HEK293 (cell line): ENCODE data around the gene HOXC5.

Experiments used
- IKZF3 ChIP-seq: fragments of 450-650 bp; IDR thresholded peaks from 2 replicates; pipeline ENCODE4 v1.5.0; 2018; ENCODE audit warnings: missing biosample characterization, mild to moderate bottlenecking, missing genetic modification characterization, moderate library complexity
- MYNN ChIP-seq: fragments of 450-650 bp; formaldehyde crosslinking; IDR thresholded peaks from 2 replicates; pipeline ENCODE4 v1.5.1; 2016; ENCODE audit warnings: missing biosample characterization, missing genetic modification characterization, borderline replicate concordance
- OVOL3 ChIP-seq: fragments of 450-650 bp; formaldehyde crosslinking; IDR thresholded peaks from 2 replicates; pipeline ENCODE4 v1.5.1; 2016; ENCODE audit warnings: missing biosample characterization, missing genetic modification characterization
- PRDM2 ChIP-seq: fragments of 450-650 bp; formaldehyde crosslinking; IDR thresholded peaks from 2 replicates; pipeline ENCODE4 v1.5.1; 2016; ENCODE audit warnings: missing biosample characterization, missing genetic modification characterization, borderline replicate concordance
- REPIN1 ChIP-seq: fragments of 450-650 bp; formaldehyde crosslinking; IDR thresholded peaks from 2 replicates; pipeline ENCODE4 v1.5.1; 2017; ENCODE audit warnings: missing biosample characterization, missing genetic modification characterization, low read depth
- ZBTB21 ChIP-seq: fragments of 450-650 bp; formaldehyde crosslinking; IDR thresholded peaks from 2 replicates; pipeline ENCODE4 v1.5.1; 2017; ENCODE audit warnings: missing biosample characterization, missing genetic modification characterization
- ZBTB6 ChIP-seq: fragments of 450-650 bp; formaldehyde crosslinking; IDR thresholded peaks from 2 replicates; pipeline ENCODE4 v1.5.1; 2017; ENCODE audit warnings: missing biosample characterization, missing genetic modification characterization
- ZFP41 ChIP-seq: fragments of 450-650 bp; formaldehyde crosslinking; IDR thresholded peaks from 2 replicates; pipeline ENCODE4 v1.5.1; 2016; ENCODE audit warnings: missing biosample characterization, missing genetic modification characterization, borderline replicate concordance
- ZNF10 ChIP-seq: fragments of 450-650 bp; formaldehyde crosslinking; IDR thresholded peaks from 2 replicates; pipeline ENCODE4 v1.5.1; 2017; ENCODE audit warnings: missing biosample characterization, missing genetic modification characterization
- ZNF114 ChIP-seq: fragments of 450-650 bp; formaldehyde crosslinking; IDR thresholded peaks from 2 replicates; pipeline ENCODE4 v1.5.0; 2017; ENCODE audit warnings: missing biosample characterization, missing genetic modification characterization
- ZNF184 ChIP-seq: fragments of 450-650 bp; IDR thresholded peaks from 2 replicates; pipeline ENCODE4 v1.5.1; 2018; ENCODE audit warnings: missing biosample characterization, mild to moderate bottlenecking, missing genetic modification characterization
- ZNF354C ChIP-seq: fragments of 450-650 bp; formaldehyde crosslinking; IDR thresholded peaks from 2 replicates; pipeline ENCODE4 v1.5.1; 2016; ENCODE audit warnings: missing biosample characterization, missing genetic modification characterization, low read depth, borderline replicate concordance
- ZNF366 ChIP-seq: fragments of 450-650 bp; formaldehyde crosslinking; conservative IDR thresholded peaks from 2 replicates; pipeline ENCODE4 v1.5.1; 2016; ENCODE audit warnings: missing biosample characterization, missing genetic modification characterization
- ZNF394 ChIP-seq: fragments of 450-650 bp; formaldehyde crosslinking; IDR thresholded peaks from 2 replicates; pipeline ENCODE4 v1.5.1; 2016; ENCODE audit warnings: missing biosample characterization, missing genetic modification characterization, mild to moderate bottlenecking, moderate library complexity, borderline replicate concordance
- ZNF48 ChIP-seq: fragments of 450-650 bp; formaldehyde crosslinking; IDR thresholded peaks from 2 replicates; pipeline ENCODE4 v1.5.1; 2016; ENCODE audit warnings: missing biosample characterization, missing genetic modification characterization
- ZNF704 ChIP-seq: fragments of 450-650 bp; formaldehyde crosslinking; IDR thresholded peaks from 2 replicates; pipeline ENCODE4 v1.5.1; 2016; ENCODE audit warnings: missing biosample characterization, missing genetic modification characterization
- ZSCAN5A ChIP-seq: fragments of 450-650 bp; formaldehyde crosslinking; IDR thresholded peaks from 2 replicates; pipeline ENCODE4 v1.5.1; 2016; ENCODE audit warnings: missing biosample characterization, missing genetic modification characterization
- TF ChIP-seq, protein P1 (sequence below): fragments of 450-650 bp; formaldehyde crosslinking; IDR thresholded peaks from 2 replicates; pipeline ENCODE4 v1.5.1; 2016; ENCODE audit warnings: missing biosample characterization, missing genetic modification characterization
- TF ChIP-seq, protein P2 (sequence below): fragments of 450-650 bp; formaldehyde crosslinking; IDR thresholded peaks from 2 replicates; pipeline ENCODE4 v1.5.1; 2017; ENCODE audit warnings: missing biosample characterization, missing genetic modification characterization
- TF ChIP-seq, protein P3 (sequence below): fragments of 450-650 bp; formaldehyde crosslinking; IDR thresholded peaks from 2 replicates; pipeline ENCODE4 v1.5.1; 2016; ENCODE audit warnings: missing biosample characterization, missing genetic modification characterization

HOXC5 gene

DNA sequence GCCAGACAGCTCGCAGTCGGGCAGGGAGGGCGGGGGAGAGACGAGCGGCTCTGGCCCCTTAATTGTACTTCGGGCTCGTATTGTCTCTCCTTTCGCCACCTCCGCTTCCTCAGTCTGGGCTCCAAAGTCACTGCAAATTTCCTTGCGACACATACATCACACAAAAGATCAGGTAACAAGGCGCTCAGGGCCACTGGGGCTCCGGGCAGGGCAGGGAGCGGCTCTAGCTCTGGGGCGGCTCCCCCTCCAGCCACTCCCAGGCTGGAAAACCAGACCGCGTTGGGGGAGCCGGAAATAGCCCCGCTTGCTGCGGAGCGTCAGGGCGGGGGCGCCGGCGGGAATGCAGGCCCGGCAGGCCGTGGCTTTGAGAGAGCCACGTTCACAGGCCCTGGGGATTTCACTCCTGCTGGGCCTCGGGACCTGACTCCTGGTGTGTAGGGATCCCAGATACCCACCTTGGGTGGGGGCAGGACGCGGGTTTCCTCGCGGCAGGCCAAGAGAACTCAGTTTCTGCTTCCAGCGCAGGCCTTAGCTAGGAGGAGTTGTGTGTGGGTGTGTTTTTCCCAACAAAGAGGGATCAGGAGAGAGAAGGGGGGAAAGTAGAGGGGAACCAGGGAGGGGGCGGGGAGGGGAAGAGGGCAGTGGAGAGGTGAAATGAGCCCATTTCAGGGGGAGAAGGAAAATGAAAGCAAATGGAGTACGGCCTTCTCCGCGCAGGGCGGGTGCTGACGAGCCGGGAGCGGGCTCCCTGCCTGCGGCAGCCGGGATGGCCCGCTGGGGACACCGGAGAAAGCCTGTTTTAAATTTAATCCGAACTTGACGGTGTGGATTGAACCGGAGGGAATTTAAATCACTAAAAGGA is 37.2 kb upstream of the HOXC5 start (continued):
- TF ChIP-seq ZNF48 (tag by site-specific recombination) (no peak), ZFP41 (tag by site-specific recombination) (no peak), PRDM2 (tag by site-specific recombination) (no peak), ZNF394 (tag by site-specific recombination) (peak; percentile 67; the same call in 1 of the 2 replicates), IKZF3 (tag by site-specific recombination) (peak; percentile 98), MYNN (tag by site-specific recombination) (no peak), ZNF10 (tag by site-specific recombination) (no peak), REPIN1 (no peak; the same call in 1 of the 2 replicates), ZNF354C (tag by site-specific recombination) (no peak), ZNF366 (tag by site-specific recombination) (peak; percentile 47), ZBTB21 (0 out of 2 replicates have a peak, but pooled peaks have one; percentile 9), ZBTB6 (tag by site-specific recombination) (peak; percentile 100), OVOL3 (tag by site-specific recombination) (no peak; the same call in 1 of the 2 replicates), ZNF114 (tag by site-specific recombination) (no peak), ZNF704 (no peak), ZSCAN5A (tag by site-specific recombination) (no peak), ZNF184 (tag by site-specific recombination) (no peak)
- TF ChIP-seq, protein P1, sequence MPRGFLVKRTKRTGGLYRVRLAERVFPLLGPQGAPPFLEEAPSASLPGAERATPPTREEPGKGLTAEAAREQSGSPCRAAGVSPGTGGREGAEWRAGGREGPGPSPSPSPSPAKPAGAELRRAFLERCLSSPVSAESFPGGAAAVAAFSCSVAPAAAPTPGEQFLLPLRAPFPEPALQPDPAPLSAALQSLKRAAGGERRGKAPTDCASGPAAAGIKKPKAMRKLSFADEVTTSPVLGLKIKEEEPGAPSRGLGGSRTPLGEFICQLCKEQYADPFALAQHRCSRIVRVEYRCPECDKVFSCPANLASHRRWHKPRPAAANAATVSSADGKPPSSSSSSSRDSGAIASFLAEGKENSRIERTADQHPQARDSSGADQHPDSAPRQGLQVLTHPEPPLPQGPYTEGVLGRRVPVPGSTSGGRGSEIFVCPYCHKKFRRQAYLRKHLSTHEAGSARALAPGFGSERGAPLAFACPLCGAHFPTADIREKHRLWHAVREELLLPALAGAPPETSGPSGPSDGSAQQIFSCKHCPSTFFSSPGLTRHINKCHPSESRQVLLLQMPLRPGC (tag by site-specific recombination): peak; percentile 35; the same call in 1 of the 2 replicates
- TF ChIP-seq, protein P2, sequence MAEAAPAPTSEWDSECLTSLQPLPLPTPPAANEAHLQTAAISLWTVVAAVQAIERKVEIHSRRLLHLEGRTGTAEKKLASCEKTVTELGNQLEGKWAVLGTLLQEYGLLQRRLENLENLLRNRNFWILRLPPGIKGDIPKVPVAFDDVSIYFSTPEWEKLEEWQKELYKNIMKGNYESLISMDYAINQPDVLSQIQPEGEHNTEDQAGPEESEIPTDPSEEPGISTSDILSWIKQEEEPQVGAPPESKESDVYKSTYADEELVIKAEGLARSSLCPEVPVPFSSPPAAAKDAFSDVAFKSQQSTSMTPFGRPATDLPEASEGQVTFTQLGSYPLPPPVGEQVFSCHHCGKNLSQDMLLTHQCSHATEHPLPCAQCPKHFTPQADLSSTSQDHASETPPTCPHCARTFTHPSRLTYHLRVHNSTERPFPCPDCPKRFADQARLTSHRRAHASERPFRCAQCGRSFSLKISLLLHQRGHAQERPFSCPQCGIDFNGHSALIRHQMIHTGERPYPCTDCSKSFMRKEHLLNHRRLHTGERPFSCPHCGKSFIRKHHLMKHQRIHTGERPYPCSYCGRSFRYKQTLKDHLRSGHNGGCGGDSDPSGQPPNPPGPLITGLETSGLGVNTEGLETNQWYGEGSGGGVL (tag by site-specific recombination): peak; percentile 95
- TF ChIP-seq, protein P3, sequence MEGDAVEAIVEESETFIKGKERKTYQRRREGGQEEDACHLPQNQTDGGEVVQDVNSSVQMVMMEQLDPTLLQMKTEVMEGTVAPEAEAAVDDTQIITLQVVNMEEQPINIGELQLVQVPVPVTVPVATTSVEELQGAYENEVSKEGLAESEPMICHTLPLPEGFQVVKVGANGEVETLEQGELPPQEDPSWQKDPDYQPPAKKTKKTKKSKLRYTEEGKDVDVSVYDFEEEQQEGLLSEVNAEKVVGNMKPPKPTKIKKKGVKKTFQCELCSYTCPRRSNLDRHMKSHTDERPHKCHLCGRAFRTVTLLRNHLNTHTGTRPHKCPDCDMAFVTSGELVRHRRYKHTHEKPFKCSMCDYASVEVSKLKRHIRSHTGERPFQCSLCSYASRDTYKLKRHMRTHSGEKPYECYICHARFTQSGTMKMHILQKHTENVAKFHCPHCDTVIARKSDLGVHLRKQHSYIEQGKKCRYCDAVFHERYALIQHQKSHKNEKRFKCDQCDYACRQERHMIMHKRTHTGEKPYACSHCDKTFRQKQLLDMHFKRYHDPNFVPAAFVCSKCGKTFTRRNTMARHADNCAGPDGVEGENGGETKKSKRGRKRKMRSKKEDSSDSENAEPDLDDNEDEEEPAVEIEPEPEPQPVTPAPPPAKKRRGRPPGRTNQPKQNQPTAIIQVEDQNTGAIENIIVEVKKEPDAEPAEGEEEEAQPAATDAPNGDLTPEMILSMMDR (tag by site-specific recombination): no peak
